ENCODE measurements around the gene POLR3A.
"Not testable (repeated sequence)": the region's sequence is repeated elsewhere in the genome, so short reads cannot be mapped to it uniquely, and the experiment has no call there.

GRCh38 chr10:78064919-78065318, 35.6 kb upstream of the POLR3A start:
- not testable (repeated sequence) for TF ChIP-seq ZNF367 (CRISPR knock-in tag; IDR thresholded peaks at IDR 0.05; ENCODE audit: borderline replicate concordance); SIN3A (IDR thresholded peaks at IDR 0.05; ENCODE audit: borderline replicate concordance, low read depth, low read length); POLR2A (IDR thresholded peaks at IDR 0.05; ENCODE audit: insufficient read depth in 1 of 2, low read depth in 2 of 2, low read length in 2 of 2); RAD51 (IDR thresholded peaks at IDR 0.05; ENCODE audit: borderline replicate concordance); IRF1 (CRISPR knock-in tag; IDR thresholded peaks at IDR 0.05; ENCODE audit: low read depth); FOXM1 (CRISPR knock-in tag; IDR thresholded peaks at IDR 0.05)
- TF ChIP-seq, protein P1, sequence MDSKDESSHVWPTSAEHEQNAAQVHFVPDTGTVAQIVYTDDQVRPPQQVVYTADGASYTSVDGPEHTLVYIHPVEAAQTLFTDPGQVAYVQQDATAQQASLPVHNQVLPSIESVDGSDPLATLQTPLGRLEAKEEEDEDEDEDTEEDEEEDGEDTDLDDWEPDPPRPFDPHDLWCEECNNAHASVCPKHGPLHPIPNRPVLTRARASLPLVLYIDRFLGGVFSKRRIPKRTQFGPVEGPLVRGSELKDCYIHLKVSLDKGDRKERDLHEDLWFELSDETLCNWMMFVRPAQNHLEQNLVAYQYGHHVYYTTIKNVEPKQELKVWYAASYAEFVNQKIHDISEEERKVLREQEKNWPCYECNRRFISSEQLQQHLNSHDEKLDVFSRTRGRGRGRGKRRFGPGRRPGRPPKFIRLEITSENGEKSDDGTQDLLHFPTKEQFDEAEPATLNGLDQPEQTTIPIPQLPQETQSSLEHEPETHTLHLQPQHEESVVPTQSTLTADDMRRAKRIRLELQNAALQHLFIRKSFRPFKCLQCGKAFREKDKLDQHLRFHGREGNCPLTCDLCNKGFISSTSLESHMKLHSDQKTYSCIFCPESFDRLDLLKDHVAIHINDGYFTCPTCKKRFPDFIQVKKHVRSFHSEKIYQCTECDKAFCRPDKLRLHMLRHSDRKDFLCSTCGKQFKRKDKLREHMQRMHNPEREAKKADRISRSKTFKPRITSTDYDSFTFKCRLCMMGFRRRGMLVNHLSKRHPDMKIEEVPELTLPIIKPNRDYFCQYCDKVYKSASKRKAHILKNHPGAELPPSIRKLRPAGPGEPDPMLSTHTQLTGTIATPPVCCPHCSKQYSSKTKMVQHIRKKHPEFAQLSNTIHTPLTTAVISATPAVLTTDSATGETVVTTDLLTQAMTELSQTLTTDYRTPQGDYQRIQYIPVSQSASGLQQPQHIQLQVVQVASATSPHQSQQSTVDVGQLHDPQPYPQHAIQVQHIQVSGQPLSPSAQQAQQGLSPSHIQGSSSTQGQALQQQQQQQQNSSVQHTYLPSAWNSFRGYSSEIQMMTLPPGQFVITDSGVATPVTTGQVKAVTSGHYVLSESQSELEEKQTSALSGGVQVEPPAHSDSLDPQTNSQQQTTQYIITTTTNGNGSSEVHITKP (CRISPR knock-in tag; IDR thresholded peaks at IDR 0.05; ENCODE audit: low read depth), result not testable (repeated sequence)
- TF ChIP-seq, protein P2, sequence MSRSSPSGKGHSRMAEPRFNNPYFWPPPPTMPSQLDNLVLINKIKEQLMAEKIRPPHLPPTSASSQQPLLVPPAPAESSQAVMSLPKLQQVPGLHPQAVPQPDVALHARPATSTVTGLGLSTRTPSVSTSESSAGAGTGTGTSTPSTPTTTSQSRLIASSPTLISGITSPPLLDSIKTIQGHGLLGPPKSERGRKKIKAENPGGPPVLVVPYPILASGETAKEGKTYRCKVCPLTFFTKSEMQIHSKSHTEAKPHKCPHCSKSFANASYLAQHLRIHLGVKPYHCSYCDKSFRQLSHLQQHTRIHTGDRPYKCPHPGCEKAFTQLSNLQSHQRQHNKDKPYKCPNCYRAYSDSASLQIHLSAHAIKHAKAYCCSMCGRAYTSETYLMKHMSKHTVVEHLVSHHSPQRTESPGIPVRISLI (CRISPR knock-in tag; IDR thresholded peaks at IDR 0.05; ENCODE audit: borderline replicate concordance), result not testable (repeated sequence)
- TF ChIP-seq, protein P3, sequence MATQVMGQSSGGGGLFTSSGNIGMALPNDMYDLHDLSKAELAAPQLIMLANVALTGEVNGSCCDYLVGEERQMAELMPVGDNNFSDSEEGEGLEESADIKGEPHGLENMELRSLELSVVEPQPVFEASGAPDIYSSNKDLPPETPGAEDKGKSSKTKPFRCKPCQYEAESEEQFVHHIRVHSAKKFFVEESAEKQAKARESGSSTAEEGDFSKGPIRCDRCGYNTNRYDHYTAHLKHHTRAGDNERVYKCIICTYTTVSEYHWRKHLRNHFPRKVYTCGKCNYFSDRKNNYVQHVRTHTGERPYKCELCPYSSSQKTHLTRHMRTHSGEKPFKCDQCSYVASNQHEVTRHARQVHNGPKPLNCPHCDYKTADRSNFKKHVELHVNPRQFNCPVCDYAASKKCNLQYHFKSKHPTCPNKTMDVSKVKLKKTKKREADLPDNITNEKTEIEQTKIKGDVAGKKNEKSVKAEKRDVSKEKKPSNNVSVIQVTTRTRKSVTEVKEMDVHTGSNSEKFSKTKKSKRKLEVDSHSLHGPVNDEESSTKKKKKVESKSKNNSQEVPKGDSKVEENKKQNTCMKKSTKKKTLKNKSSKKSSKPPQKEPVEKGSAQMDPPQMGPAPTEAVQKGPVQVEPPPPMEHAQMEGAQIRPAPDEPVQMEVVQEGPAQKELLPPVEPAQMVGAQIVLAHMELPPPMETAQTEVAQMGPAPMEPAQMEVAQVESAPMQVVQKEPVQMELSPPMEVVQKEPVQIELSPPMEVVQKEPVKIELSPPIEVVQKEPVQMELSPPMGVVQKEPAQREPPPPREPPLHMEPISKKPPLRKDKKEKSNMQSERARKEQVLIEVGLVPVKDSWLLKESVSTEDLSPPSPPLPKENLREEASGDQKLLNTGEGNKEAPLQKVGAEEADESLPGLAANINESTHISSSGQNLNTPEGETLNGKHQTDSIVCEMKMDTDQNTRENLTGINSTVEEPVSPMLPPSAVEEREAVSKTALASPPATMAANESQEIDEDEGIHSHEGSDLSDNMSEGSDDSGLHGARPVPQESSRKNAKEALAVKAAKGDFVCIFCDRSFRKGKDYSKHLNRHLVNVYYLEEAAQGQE (IDR thresholded peaks at IDR 0.05; ENCODE audit: borderline replicate concordance in 1 of 2, low read depth in 1 of 2, low read length in 2 of 2), result not testable (repeated sequence)
